ENCODE data around the gene ANKRD18B.

GRCh38 chr9:33611358-33611757 lies 87.3 kb downstream of the ANKRD18B start:
- TF ChIP-seq CTCF (IDR thresholded peaks at IDR 0.05; ENCODE audit: insufficient read depth, low read length) = no peak
- no peak for TF ChIP-seq POLR2AphosphoS5 (IDR thresholded peaks at IDR 0.05; ENCODE audit: low read depth)
- TF ChIP-seq REST (IDR thresholded peaks at IDR 0.05; ENCODE audit: insufficient replicate concordance, low read depth) = no peak
